Spleen (tissue), 11 donors: ENCODE data around the gene CLASRP. TPM values are rescaled to one million over a fixed set of nuclear protein-coding genes. Genes with fewer than 3 reads are reported as not detected.

Experiments
- DNase-seq: peaks from one replicate; pipeline ENCODE4 v3.0.0-alpha.2; 2020
- H3K27ac ChIP-seq, 8 donors: fragments of 200-600 bp; sonication (generic) in 7 of 8; 1 replicate in 4 of 8; 2 replicates in 4 of 8; pipeline versions ENCODE4 v1.5.0 to v1.8.0; 2016 to 2021; ENCODE audit warnings: inconsistent platforms in 4 of 8, mild to moderate bottlenecking in 4 of 8, moderate library complexity in 1 of 8
- H3K27me3 ChIP-seq, 7 donors: fragments of 200-600 bp; sonication (generic) in 6 of 7; replicated peaks in 1 of 7; 1 replicate in 4 of 7; 2 replicates in 3 of 7; pipeline versions ENCODE4 v1.5.0 to v1.8.0; 2016 to 2021; ENCODE audit warnings: inconsistent platforms in 3 of 7, mild to moderate bottlenecking in 1 of 7
- H3K36me3 ChIP-seq, 6 donors: fragments of 200-600 bp; sonication (generic) in 5 of 6; 1 replicate in 4 of 6; 2 replicates in 2 of 6; pipeline versions ENCODE4 v1.5.0 to v1.8.0; 2016 to 2021; ENCODE audit warnings: inconsistent platforms in 2 of 6
- H3K4me1 ChIP-seq, 6 donors: fragments of 200-600 bp; sonication (generic) in 5 of 6; 1 replicate in 3 of 6; 2 replicates in 3 of 6; pipeline versions ENCODE4 v1.5.0 to v1.8.0; 2016 to 2021; ENCODE audit warnings: inconsistent platforms in 3 of 6
- H3K4me3 ChIP-seq, 8 donors: fragments of 200-600 bp; sonication (generic) in 7 of 8; 1 replicate in 4 of 8; 2 replicates in 4 of 8; pipeline versions ENCODE4 v1.5.0 to v1.8.0; 2016 to 2021; ENCODE audit warnings: inconsistent platforms in 4 of 8, mild to moderate bottlenecking in 4 of 8, moderate library complexity in 2 of 8
- H3K9me3 ChIP-seq, 8 donors: fragments of 200-600 bp; sonication (generic) in 7 of 8; 1 replicate in 4 of 8; 2 replicates in 4 of 8; pipeline versions ENCODE4 v1.5.0 to v1.8.0; 2016 to 2021; ENCODE audit warnings: inconsistent platforms in 4 of 8
- CTCF ChIP-seq, 11 experiments: fragments of 200-600 bp in 7 of 11; fragments of 450-650 bp in 4 of 11; sonication (generic) in 4 of 11; IDR thresholded peaks in 8 of 11; conservative IDR thresholded peaks in 3 of 11; 1 replicate in 7 of 11; 2 replicates in 4 of 11; pipeline versions ENCODE4 v1.4.0 to v1.8.0; 2016 to 2021; ENCODE audit warnings: antibody characterized with exemption in 11 of 11, inconsistent platforms in 4 of 11, mild to moderate bottlenecking in 1 of 11
- POLR2A ChIP-seq, 3 donors: fragments of 450-650 bp; IDR thresholded peaks; one replicate each; pipeline ENCODE4 v1.5.1; 2017; ENCODE audit warnings: antibody characterized with exemption in 3 of 3, mild to moderate bottlenecking in 1 of 3
- POLR2AphosphoS5 ChIP-seq, 3 donors: sonication (generic); formaldehyde crosslinking; IDR thresholded peaks; one replicate each; pipeline ENCODE4 v1.5.1; 2017; ENCODE audit warnings: antibody characterized with exemption in 3 of 3
- WGBS, 5 donors: extraction: QIAGEN DNeasy Blood & Tissue Kit in 3 of 5; methylation state at CpG; one replicate each; pipeline versions ENCODE4 v1.1.5 to v1.1.7; 2013 to 2018; 5-methylcytosine and 5-hydroxymethylcytosine counted together
- intact Hi-C: fragments of 100-400 bp; cut with DNase I; formaldehyde crosslinking; loops from one replicate; pipeline ENCODE4 v1.15.0; 2023; ENCODE audit warnings: low total_unique reads
- polyA plus RNA-seq, 3 donors: library from polyadenylated mRNA; stranded (reverse); fragments of 200-250 nt; gene quantifications; one replicate each; pipeline ENCODE4 v1.2.1, GENCODE V29; 2013
- total RNA-seq, 7 donors: library from RNA; depleted of rRNA in 3 of 7; stranded (reverse); fragments of >200 nt in 3 of 7; fragmentation: NEBNext Ultra II Directional in 4 of 7; extraction: Animal tissue kit (Norgen Biotek cat#: 25700) in 4 of 7; gene quantifications; one replicate each; pipeline versions ENCODE4 v1.1.0 to v1.2.1, GENCODE V29; 2016 to 2021
- donor health status: healthy with polysubstance abuse.
- donor health status: DM: no; HTN: no; CAD: no; lungs with moderate emphysema.
- donor health status: DM: no; HTN: no; CAD: no.
- donor health status: Bipolar disorder and iron deficiency.
- donor health status: healthy.
- donor health status: DM: no; HTN: no; CAD: no.
- donor health status: DM: yes; HTN: yes; CAD: no.

The CLASRP gene
- total and polyA plus RNA-seq, 10 donors = 61.3 to 215 (median 145) TPM

DNA sequence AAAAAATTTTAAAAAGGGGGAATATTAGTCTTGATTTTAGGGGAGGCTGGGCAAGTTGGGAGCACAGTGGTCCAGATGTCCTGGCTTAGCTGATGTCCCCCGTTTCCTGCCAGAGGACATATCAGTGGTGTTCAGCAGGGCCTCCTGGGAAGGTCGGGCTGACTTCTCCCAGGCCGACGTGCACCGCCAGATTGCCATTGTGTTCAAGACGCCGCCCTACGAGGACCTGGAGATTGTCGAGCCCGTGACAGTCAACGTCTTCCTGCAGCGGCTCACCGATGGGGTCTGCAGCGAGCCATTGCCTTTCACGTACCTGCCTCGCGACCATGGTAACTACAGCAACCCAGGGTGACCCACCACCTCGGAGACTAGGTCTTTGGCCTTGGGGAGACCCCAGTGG, 6.4 kb upstream of the CLASRP start:
- Histone ChIP-seq H3K27ac (no peak overlapping the region), H3K9me3 (peaks cover 0 to 8% (median 5%) of the 10 kb centered on the region in 8 donors), H3K4me3 (no peak overlapping the region), H3K4me1 (no peaks in the 10 kb centered on the region), H3K27me3 (no peaks in the 10 kb centered on the region), H3K36me3 (peaks cover 3 to 100% (median 93%) of the 10 kb centered on the region in 6 donors)
- peak in 1 of 3 donors; percentile 21 for TF ChIP-seq POLR2AphosphoS5 (IDR thresholded peaks at IDR 0.05)
- no peak for TF ChIP-seq POLR2A (IDR thresholded peaks at IDR 0.05)
- intact Hi-C loops = no loop called here
- no peak for DNase-seq
- 91 to 93% (median 92%) methylated on average over 18 of the region's 18 CpGs for WGBS, 5 donors

DNA sequence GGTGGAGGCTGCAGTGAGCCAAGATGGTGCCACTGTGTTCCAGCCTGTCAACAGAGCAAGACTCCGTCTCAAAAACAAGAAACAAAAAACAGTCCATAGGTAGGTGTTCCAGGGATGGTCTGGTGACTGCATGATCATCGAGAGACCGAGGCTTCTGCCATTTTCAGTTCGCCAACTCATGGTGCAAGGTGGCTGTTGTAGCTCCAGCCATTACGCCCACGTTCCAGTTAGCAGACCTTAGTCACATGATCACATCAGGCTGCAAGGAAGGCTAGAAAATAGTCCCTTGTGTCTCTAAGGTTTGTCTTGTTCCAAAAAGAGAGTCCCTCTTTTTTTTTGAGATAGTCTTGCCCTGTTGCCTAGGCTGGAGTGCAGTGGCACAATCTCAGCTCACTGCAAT, 3.1 kb upstream of the CLASRP start:
- Histone ChIP-seq H3K27ac (no peak overlapping the region), H3K4me3 (no peak overlapping the region), H3K9me3 (peaks cover 0 to 8% (median 5%) of the 10 kb centered on the region in 8 donors), H3K4me1 (peaks cover 13 to 27% (median 24%) of the 10 kb centered on the region in 6 donors), H3K36me3 (peaks cover 3 to 82% (median 70%) of the 10 kb centered on the region in 6 donors), H3K27me3 (no peaks in the 10 kb centered on the region)
- DNase-seq = no peak
- intact Hi-C loops = no loop called here
- WGBS, 5 donors = 93 to 98% (median 97%) methylated on average over 6 of the region's 6 CpGs
- TF ChIP-seq CTCF (IDR thresholded peaks at IDR 0.05 in 8 of 11, conservative IDR thresholded peaks at IDR 0.05 in 3 of 11) (no peak), POLR2AphosphoS5 (IDR thresholded peaks at IDR 0.05) (no peak), POLR2A (IDR thresholded peaks at IDR 0.05) (no peak)

- H3K27ac ChIP-seq = peak overlapping the region in 3 of 8 donors; percentile 95 to 99 (median 98)
- WGBS, 5 donors = 90 to 95% (median 94%) methylated on average over 21 to 37 of the region's 37 CpGs
- H3K4me3 ChIP-seq = no peak overlapping the region
- H3K4me1 ChIP-seq = peaks cover 24 to 45% (median 42%) of the 10 kb centered on the region in 6 donors
- H3K27me3 ChIP-seq = no peaks in the 10 kb centered on the region
- TF ChIP-seq POLR2AphosphoS5 (IDR thresholded peaks at IDR 0.05) (peak in 1 of 3 donors; percentile 41), POLR2A (IDR thresholded peaks at IDR 0.05) (no peak)
- peak; percentile 80 for DNase-seq
- peaks cover 3 to 82% (median 72%) of the 10 kb centered on the region in 6 donors for H3K36me3 ChIP-seq
- H3K9me3 ChIP-seq = peaks cover 0 to 8% (median 5%) of the 10 kb centered on the region in 8 donors
- intact Hi-C loops = no loop called here
Observed at GRCh38 chr19:45037393-45038169, 1.3 kb upstream of the CLASRP start.

GRCh38 chr19:45040059-45040771, 1.4 kb downstream of the CLASRP start:
- peak overlapping the region; percentile 84 to 99 (median 96) for H3K27ac ChIP-seq

More at GRCh38 chr19:45040059-45040771, 1.4 kb downstream of the CLASRP start:
- no peak for TF ChIP-seq POLR2AphosphoS5 (IDR thresholded peaks at IDR 0.05)
- TF ChIP-seq POLR2A (IDR thresholded peaks at IDR 0.05) = no peak
- TF ChIP-seq CTCF (IDR thresholded peaks at IDR 0.05 in 8 of 11, conservative IDR thresholded peaks at IDR 0.05 in 3 of 11) = no peak
- no peaks in the 10 kb centered on the region for H3K27me3 ChIP-seq
- WGBS, 5 donors = 51 to 72% (median 66%) methylated on average over 15 to 19 of the region's 19 CpGs
- H3K36me3 ChIP-seq = peaks cover 0 to 82% (median 71%) of the 10 kb centered on the region in 6 donors
- H3K4me3 ChIP-seq = peak overlapping the region; percentile 79 to 97 (median 86)
- peaks cover 27 to 67% (median 58%) of the 10 kb centered on the region in 6 donors for H3K4me1 ChIP-seq
- no peak for DNase-seq
- intact Hi-C loops = loop anchor here (10.0 kb wide), 1 partner anchor 145 kb away; the partner anchor contains the start of gene TOMM40
- H3K9me3 ChIP-seq = peaks cover 0 to 8% (median 5%) of the 10 kb centered on the region in 8 donors
